ENCODE results near the gene MOSPD2. TPM values are rescaled to one million over a fixed set of nuclear protein-coding genes. Genes with fewer than 3 reads are reported as not detected.

MOSPD2 gene
- total RNA-seq, 1 experiment from 2014 or later = 7.9 TPM

DNA sequence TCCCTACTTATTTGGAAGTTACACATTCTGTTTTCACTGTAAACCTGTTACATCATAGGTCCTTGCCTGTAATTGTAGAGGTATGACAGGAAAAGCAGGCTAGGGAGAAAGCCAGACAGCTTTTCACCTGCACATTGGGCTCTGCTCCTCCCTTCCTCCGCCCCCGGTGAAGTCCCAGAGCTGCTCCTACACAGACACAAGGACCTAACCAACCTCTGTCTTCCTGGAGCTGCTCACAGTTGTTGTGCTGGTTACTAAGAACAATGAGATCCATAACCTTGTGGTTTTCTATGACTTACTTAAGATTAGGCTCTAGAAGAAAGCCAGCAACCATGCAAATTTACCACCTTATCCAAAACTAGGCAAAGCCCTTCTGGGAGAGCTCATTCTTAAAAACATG lies 40.0 kb downstream of the MOSPD2 start:
- DNase-seq (ENCODE audit: low read depth) = peak; percentile 22

DNA sequence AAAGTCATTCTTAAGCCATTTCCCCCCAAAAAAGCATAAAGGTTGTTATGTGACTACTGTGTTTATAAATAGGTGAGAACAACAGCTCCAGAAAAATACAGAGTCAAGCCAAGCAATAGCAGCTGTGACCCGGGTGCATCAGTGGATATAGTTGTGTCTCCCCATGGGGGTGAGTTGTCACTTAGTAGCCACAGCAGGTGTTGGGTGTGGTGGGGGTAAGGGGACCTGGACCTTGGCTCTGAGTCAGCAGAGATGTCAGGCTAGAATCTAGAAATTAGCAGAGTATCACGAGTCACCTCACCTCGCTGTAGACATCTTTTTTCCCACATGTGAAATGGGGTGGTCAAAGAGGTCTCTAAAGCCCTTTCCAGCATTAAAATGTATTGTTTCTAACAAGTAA lies 42.4 kb downstream of the MOSPD2 start:
- peak; percentile 49 for DNase-seq (ENCODE audit: low read depth)

DNA sequence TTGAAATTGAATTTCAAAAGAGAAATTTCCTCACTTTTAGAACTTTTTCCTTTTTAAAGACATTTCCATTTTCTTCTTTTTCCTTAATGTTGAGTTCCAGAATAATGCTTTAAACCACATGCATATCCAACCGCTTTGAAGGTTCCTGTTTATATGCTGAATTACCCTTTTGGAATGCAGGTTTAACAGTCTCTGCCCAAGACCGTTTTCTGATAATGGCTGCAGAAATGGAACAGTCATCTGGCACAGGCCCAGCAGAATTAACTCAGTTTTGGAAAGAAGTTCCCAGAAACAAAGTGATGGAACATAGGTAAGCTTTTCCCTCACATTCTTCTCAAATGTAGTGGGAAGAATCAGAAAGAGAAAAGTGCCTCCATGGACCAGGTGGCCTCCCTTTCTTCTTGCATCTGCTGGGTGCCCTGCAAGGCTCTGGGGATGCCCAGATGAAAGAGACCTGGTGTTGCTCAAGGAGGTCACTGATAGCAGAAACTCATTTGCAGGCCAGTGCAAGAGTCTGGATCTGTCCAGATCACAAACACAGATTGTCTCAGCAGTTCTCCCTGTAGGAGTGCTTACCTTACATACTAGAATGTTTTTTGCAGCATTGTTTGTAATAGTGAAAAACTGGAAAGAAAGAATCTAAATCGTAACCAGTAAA lies 42.9 kb downstream of the MOSPD2 start:
- peak; percentile 53 for DNase-seq (ENCODE audit: low read depth)

DNA sequence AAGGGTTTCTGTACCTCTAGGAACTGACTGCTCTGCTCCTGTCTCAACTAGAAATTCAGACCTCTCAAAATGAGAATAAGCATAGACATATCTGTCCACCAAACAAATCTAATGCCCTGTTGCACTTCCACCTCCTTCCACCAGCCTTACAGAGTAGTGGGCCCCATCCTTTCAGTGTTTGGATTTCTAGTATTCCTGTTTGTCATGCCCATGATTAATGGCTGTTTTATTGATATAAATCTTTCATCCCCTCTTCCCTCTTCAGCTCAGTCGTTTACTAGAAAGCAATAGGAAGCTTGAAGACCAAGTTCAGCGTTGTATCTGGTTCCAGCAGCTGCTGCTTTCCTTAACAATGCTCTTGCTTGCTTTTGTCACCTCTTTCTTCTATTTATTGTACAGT lies 46.2 kb downstream of the MOSPD2 start:
- DNase-seq (ENCODE audit: low read depth) = no peak

DNA sequence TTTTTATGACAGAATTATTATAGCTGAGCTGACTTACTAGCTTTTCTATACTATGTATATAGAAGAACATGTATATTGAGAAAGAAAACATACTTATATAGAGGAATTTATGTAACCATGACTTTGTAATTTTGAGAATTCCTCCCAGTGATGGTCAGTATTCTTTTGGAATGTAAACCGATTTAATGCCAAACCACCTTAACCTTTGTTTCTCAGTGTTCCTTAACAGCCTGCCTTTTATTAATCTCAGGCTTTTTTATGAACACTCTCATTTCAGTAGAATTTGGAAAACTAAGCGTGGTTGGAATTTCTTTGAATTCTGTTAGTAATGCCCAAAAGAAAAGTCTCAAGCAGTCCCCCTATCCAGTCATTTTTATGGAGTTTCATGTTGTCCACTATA lies 47.0 kb downstream of the MOSPD2 start:
- no peak for DNase-seq (ENCODE audit: low read depth)

DNA sequence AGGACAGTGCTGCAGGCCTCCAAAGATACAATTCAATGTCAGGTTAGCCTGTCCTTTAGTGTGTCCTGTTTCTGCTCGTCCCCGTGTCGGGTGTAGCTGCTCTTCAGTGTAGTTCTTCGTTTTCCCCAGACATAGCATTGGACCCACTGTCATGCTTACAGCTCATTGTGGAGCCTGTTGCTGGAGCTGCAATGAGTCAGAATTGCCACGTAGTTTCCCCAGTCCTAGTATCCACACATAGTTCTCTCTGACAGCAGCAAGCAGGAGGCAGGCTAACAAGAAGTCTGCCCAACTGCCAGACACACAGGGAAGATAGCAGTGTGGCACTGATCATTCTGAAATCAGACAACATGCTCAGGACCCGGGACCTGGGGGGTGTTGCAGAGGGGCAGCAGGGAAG lies 49.2 kb downstream of the MOSPD2 start:
- peak; percentile 82 for DNase-seq (ENCODE audit: low read depth)

DNA sequence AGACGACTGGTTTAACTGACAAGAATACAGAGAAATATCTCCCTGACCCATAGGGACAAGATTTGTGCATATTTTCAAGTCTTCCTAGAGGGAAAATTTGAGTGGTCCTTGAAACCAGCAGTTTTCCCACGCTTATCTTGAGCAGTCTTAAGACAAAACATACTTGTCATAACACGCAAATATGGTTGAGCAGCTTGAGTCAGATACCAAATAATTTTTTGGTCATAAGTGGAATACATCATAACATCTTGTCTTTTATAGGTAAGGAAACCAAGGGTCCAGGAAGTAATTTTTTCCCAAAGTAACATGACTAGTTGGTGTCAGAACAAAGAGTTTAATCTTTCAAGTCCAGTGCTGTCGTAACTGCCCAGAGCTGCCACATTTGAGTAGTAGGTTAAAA lies 50.5 kb downstream of the MOSPD2 start:
- DNase-seq (ENCODE audit: low read depth) = no peak

DNA sequence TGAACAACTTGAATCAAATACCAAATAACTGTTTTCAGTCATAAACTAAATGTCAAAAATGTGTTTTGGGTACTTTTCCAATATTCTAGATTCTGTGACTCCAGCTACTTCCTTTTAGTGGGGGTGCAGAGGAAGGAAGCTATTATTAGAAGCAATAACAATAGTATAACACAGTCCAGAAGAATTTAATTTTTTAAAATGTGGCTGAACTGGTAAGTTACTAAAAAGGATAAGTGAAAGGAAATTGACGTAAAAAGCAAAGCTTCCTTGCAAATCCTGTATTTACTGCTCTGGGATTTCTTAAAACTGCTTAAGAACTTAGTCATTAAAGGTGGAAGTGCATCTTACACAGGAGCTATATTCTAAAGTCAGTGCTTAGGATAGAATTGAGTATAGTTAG lies 53.2 kb downstream of the MOSPD2 start:
- DNase-seq (ENCODE audit: low read depth) = no peak

DNA sequence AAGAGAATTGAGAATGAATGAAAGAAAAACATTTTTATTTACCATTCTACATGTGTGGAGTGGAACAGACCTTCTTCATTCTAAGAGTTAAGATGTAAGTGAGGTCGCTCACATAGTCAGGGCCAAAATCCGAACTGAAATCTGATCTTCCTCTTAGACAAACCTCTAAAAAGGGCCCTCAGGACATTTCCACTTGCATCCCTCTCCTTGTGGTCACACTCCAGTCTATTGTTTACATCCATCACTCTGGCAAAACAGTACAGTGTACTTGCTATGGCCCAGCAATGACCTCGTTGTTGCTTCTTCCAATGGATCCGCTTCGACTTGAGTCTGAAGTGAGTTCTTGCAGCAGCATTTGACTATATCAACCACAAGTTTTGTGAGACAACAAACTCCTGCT lies 54.2 kb downstream of the MOSPD2 start:
- DNase-seq (ENCODE audit: low read depth) = no peak

DNA sequence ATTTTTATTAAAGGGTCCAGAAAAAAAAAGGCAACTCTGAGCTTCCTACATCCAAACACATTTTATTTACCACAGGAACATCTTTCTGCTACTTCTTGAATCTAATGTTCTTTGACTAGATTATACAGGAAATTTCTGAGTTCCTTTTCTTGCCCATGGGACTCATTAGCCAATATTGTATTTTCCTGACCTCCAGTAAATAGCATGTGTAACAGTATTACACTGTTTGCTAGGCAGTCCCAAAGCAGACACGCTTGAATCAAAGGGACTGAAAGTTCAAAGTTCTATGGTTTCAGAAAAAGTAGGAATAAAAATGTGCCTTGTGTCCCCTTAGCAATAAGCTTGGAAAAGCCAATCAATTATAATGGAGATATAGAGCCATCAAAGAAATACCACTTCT lies 57.4 kb downstream of the MOSPD2 start:
- no peak for DNase-seq (ENCODE audit: low read depth)

DNA sequence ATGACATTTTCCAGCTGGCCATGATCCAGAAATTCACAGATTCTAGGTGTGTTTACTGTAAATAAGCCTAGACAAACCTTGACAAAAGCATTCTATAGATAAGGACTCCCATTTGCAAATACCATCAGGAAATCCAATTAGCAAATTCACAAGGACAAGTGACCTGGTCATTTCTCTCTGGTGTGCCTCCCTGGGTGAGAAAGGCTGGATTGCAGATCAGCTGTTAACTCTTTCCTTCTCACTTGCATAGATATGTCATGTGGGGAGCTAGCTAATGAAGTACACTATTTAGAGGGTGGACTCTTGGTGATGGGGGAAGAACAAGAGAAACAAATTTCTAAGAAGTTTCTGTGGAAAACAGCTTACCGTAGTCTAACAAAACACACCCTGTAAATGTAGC lies 58.9 kb downstream of the MOSPD2 start:
- DNase-seq (ENCODE audit: low read depth) = no peak

DNA sequence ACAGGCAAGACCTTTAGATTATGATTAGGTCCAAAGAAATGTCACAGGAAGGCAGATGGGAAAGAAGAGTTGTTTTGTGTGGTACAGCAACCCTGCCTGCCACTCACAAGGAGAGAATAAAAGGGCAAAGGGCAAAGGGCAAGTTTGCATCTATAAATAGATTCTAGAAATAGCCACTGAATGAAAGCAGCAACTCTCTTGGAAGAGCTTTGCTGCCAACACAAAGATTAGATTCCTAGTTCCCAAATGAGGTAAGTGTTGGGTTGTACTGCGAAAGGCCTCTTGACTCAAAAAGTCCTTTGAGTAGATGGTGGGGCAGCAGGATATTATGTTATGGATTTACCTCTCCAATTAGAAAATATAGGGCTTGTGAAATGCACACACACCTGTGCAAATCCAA lies 61.2 kb downstream of the MOSPD2 start:
- DNase-seq (ENCODE audit: low read depth) = no peak

DNA sequence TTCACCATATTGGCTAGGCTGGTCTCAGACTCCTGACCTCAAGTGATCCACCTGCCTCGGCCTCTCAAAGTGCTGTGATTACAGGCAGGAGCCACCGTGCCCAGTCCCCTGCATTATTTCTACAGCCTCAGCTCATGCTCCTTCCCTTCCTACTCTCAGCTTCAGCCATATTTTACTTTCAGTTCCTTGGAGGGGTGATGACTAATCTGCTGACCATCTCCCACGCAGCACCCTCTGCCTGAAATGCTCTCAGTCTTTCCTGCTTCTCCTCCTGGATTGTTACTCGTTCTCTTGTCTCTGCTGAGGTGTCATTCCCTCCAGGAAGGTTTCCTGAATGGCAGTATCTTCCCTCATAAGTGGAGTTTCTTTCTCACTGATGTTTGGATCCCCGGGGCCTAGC lies 63.3 kb downstream of the MOSPD2 start:
- peak; percentile 79 for DNase-seq (ENCODE audit: low read depth)

DNA sequence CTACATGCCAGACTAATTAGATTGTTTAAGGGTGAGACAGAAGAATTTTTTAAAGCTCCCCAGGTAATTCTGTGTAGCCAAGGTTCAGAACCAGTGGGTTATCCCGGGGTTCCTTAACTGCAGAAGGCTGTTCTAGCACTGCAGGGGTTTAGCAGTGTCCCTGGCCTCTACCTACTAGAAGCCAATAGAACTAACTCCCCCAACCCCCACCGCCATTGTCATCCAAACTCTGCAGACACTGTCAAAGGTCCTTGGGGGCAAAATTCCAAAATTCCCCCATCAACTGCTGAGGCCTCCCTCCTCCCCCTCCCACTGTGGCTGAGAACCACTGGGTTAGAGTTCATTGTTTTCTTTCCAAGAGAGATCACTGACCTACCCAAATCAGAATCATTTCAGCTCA lies 66.4 kb downstream of the MOSPD2 start:
- no peak for DNase-seq (ENCODE audit: low read depth)

DNA sequence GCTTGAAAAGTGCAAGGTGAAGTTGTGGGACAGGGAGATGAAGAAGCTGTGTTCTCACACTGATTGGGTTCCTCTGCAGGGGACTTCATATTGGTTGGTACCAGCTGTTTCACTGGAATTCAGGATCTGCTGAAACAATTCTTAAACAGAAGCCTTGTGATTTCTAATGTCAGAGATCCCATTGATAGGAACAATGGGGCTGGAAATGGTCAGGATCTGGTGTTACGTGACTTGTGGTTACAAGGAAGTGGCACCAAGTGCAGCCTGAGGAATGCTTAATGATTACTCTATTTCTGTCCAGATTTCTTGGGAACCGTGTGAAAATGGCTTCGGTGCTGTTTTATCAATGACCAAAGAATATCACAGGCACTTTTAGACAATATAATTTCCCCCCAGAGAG lies 68.1 kb downstream of the MOSPD2 start:
- DNase-seq (ENCODE audit: low read depth) = no peak

DNA sequence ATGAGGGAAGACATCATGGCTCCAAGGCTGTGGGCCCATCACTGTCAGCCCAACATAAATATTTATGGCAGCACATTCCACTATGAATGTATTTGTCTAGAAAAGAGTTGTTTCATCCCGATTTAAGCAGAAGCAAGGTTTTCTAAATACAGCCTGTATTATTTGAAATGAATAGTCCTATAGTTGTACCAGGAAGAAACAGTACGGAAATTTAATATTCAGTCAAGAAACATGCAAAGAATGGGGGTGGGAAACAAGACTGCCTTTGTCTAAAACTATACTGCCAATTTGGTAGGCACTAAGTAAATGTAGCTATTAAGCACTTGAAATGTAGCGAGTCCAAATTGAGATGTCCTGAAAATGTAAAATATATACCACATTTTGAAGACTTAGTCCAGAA lies 69.1 kb downstream of the MOSPD2 start:
- DNase-seq (ENCODE audit: low read depth) = no peak

DNA sequence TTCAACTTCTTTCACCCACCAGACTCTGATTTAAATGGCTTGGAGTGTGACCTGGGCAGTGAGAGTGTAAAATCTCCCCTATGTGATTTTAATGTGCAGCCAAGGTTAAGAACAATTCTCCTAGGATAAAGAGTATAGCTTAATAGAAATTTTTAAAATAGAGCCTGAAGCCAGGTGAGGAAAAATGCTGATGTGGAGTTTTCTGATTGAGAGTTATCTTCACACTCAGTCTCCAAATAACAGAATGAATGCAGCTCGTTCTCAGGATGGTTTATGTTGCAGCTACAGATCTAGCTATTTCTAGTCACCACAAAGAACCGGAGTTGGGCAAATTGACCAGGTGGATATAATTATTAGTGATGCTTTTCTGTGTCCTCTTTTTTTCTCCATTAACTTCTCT lies 70.7 kb downstream of the MOSPD2 start:
- DNase-seq (ENCODE audit: low read depth) = no peak

DNA sequence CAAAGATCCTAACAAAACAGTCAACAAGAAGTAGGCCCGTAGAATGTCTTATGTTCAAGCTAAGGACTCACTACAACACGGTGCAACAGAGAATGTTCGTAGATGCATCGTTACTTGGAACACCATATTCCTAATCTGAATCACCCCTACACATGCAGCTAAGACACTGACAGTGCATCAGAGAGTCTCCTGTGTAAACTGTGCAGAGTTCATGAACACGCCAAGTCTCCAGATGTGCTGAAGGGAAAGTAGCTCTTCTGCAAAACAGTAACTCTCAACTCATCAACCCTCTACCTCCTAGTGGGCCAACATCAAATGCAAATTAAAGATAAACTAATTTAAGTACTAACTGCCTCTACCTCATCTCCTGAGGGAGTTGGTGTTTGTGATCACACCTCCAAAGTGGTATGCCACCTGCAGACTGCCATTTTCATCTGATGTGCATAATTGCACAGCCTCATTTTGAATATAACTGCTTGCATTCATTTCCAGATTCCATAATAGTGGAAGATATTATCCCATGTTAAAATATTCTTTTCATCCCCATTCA lies 73.5 kb downstream of the MOSPD2 start:
- DNase-seq (ENCODE audit: low read depth) = no peak

DNA sequence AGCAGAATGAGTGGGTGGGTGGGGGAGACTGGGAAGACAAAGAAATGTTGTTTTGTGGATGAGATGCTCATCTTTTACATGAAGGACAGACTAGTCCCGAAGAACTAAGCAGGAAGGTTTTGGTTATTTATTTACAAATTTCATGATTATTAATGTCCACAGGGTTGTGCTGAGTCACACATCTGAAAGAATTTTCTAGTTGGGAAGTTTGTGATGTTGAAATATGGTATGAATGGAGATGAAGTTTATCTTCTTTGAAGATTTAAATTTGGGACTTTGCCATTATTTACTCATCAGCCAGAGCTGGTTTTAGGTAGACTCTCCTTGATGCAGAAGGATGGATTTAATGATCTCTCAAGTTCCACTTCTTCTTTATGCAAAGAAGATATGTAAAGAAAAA lies 75.5 kb downstream of the MOSPD2 start:
- DNase-seq (ENCODE audit: low read depth) = no peak

DNA sequence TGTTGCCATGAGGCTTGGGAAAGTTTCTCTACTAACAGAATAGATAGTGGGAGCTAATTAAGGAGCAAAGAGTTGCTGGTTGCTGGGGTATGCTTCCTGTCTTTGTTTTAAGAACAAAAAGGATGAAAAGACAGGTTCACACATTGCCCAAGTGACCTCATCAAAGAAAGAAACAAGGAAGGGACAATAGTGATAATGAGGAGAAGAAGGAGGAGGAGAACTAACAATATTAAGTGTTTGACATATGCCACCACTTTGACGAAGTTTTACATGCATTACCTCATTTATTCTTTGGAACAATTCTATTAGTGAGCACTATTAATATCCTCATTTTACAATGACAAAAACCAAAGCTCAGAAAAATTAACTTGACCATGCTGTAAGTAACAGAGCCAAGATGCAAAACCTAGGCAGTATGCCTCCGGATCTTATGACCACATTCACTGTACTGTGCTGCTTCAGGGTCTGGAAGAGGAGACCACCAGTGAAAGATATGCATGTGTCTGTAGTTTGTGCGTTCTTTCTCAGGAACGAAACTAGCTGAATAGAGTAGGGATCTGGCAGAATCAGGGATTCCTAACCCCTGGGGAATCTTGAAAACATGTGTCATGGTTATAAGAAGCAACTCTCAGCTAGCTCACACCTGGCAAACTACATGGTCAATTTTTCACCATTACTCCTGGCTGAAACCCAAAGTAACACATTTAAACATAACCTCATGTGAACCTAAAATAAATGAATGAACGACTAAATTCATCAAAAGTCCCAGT lies 83.8 kb downstream of the MOSPD2 start:
- DNase-seq (ENCODE audit: low read depth) = no peak

DNA sequence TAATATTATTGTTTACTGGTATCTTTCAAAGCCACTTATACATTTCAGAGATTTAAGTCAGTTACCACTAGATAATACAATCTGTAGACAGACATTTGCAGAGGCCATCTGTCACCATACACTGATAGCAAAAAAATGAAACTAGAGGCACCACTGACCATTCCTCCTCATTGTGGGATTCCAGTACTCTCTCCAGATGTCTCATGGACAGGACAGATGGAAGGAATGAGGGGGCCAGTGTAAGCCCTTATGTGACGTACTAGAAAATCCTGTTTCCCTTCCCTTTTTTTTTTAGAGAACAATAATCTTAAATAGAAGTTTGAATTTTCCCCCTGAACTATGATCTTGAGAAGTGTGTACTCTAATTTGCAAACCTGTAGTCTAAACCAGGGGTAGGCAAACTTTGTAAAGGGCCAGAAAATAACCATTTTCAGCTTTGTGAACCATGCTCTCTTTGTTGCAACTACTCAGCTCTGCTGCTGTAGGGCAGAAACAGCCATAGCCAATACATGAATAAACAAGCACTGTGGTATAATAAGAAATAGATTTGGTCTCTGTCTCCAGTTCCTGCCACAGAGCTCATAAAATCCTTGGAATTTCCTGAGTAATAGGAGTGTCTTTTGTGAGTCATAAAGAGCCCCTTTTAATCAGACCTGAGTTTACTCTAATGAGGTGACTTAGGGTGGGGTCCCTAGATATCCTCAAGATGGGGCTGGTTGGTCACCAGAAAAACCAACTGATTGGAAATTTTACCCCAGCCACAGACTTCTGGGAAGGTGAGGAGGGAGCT lies 90.4 kb downstream of the MOSPD2 start:
- DNase-seq (ENCODE audit: low read depth) = peak; percentile 85

DNA sequence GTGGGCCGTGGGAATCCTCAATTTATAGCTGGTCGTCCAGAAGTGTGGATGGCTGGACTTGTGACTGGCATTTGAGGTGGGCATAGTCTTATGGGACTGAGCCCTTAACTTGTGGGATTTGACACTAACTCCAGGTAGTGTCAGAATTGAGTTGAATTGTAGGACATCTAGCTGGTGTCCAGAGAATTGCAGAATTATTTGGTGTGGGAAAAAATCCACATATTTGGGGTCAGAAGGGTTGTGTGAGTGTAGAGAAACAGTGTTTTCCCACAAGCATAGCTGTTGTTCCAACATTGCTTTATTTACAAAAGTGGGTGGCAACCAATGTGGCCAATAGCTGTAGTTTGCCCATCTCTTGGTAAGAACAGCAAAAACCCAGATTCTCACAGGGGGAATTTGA lies 91.3 kb downstream of the MOSPD2 start:
- peak; percentile 60 for DNase-seq (ENCODE audit: low read depth)

All from HT1080 (cell line).